Measurements from ENCODE around the gene PTS.

GRCh38 chr11:112280268-112281126 is 54.3 kb downstream of the PTS start:
- TF ChIP-seq POLR2A (IDR thresholded peaks at IDR 0.05; ENCODE audit: low read length) (no peak), CTCF (IDR thresholded peaks at IDR 0.05) (peak; percentile 45), TP53 (CRISPR knock-in tag; IDR thresholded peaks at IDR 0.05) (no peak), MYC (IDR thresholded peaks at IDR 0.05; ENCODE audit: borderline replicate concordance, low read length) (no peak), MAZ (IDR thresholded peaks at IDR 0.05; ENCODE audit: borderline replicate concordance, low read depth, low read length) (no peak), NFE2L2 (conservative IDR thresholded peaks at IDR 0.05; ENCODE audit: low read length) (no peak), CEBPB (IDR thresholded peaks at IDR 0.05) (no peak), ELK1 (IDR thresholded peaks at IDR 0.05; ENCODE audit: low read depth, low read length) (no peak), MAX (IDR thresholded peaks at IDR 0.05) (no peak), BHLHE40 (IDR thresholded peaks at IDR 0.05; ENCODE audit: low read depth, low read length) (no peak), HDAC2 (IDR thresholded peaks at IDR 0.05) (no peak)

Measured in A549 (cell line).